SK-N-SH treated with all-trans-retinoic acid at 6 μM for 48 hours (cell line): ENCODE results near the gene HOXD8.

Source experiments
- ATAC-seq: fragments of 200-7000 bp; cut with Tn5 transposase; 3 replicates; pipeline ENCODE4 v1.9.1; 2020; ENCODE audit warnings: mild to moderate bottlenecking, moderate library complexity
- ARNTL ChIP-seq: fragments of 450-650 bp; formaldehyde crosslinking; IDR thresholded peaks from 2 replicates; pipeline ENCODE4 v1.5.0; 2020; ENCODE audit warnings: low read depth, mild to moderate bottlenecking, moderate library complexity, borderline replicate concordance
- CSDC2 ChIP-seq: fragments of 250-450 bp; sonication (Bioruptor Pico); IDR thresholded peaks from 2 replicates; pipeline ENCODE4 v1.5.0; 2020; ENCODE audit warnings: mild to moderate bottlenecking, moderate library complexity
- ESRRG ChIP-seq: fragments of 250-450 bp; sonication (Bioruptor Pico); IDR thresholded peaks from 2 replicates; pipeline ENCODE4 v1.6.1; 2021; ENCODE audit warnings: mild to moderate bottlenecking
- GLIS3 ChIP-seq: fragments of 250-450 bp; sonication (Bioruptor Pico); IDR thresholded peaks from 2 replicates; pipeline ENCODE4 v1.5.0; 2020; ENCODE audit warnings: mild to moderate bottlenecking, moderate library complexity
- ISL1 ChIP-seq: fragments of 250-450 bp; sonication (Bioruptor Pico); IDR thresholded peaks from 2 replicates; pipeline ENCODE4 v2.1.2; 2022; ENCODE audit warnings: mild to moderate bottlenecking, moderate library complexity
- OSR1 ChIP-seq: fragments of 250-450 bp; sonication (Bioruptor Pico); IDR thresholded peaks from 2 replicates; pipeline ENCODE4 v1.8.0; 2022; ENCODE audit warnings: moderate library complexity, mild to moderate bottlenecking, inconsistent platforms
- PPARA ChIP-seq: fragments of 250-450 bp; sonication (Bioruptor Pico); IDR thresholded peaks from 2 replicates; pipeline ENCODE4 v1.5.0; 2020; ENCODE audit warnings: mild to moderate bottlenecking, borderline replicate concordance
- SNAI2 ChIP-seq: fragments of 250-450 bp; sonication (Bioruptor Pico); IDR thresholded peaks from 2 replicates; pipeline ENCODE4 v1.5.0; 2020; ENCODE audit warnings: mild to moderate bottlenecking, moderate library complexity
- TCF4 ChIP-seq: fragments of 250-450 bp; sonication (Bioruptor Pico); IDR thresholded peaks from 2 replicates; pipeline ENCODE4 v1.8.0; 2021; ENCODE audit warnings: mild to moderate bottlenecking, moderate library complexity, borderline replicate concordance
- TOX ChIP-seq: fragments of 250-450 bp; sonication (Bioruptor Pico); IDR thresholded peaks from 2 replicates; pipeline ENCODE4 v1.8.0; 2021; ENCODE audit warnings: mild to moderate bottlenecking, moderate library complexity, borderline replicate concordance
- ZFP3 ChIP-seq: fragments of 250-450 bp; sonication (Bioruptor Pico); IDR thresholded peaks from 2 replicates; pipeline ENCODE4 v1.5.0; 2020; ENCODE audit warnings: mild to moderate bottlenecking, moderate library complexity
- ZNF565 ChIP-seq: fragments of 450-650 bp; formaldehyde crosslinking; conservative IDR thresholded peaks from 2 replicates; pipeline ENCODE4 v1.5.0; 2020; ENCODE audit warnings: low read depth, mild to moderate bottlenecking, moderate library complexity
- ZNF70 ChIP-seq: fragments of 450-650 bp; formaldehyde crosslinking; IDR thresholded peaks from 2 replicates; pipeline ENCODE4 v1.5.0; 2020; ENCODE audit warnings: mild to moderate bottlenecking, moderate library complexity
- ZNF8 ChIP-seq: fragments of 450-650 bp; formaldehyde crosslinking; IDR thresholded peaks from 2 replicates; pipeline ENCODE4 v1.5.0; 2020; ENCODE audit warnings: mild to moderate bottlenecking, moderate library complexity
- TF ChIP-seq, protein P1 (sequence below): fragments of 250-450 bp; sonication (Bioruptor Pico); IDR thresholded peaks from 2 replicates; pipeline ENCODE4 v1.5.1; 2021; ENCODE audit warnings: mild to moderate bottlenecking, moderate library complexity
- TF ChIP-seq, protein P2 (sequence below): fragments of 250-450 bp; sonication (Bioruptor Pico); IDR thresholded peaks from 2 replicates; pipeline ENCODE4 v1.8.0; 2020; ENCODE audit warnings: mild to moderate bottlenecking, moderate library complexity, borderline replicate concordance
- TF ChIP-seq, protein P3 (sequence below): fragments of 250-450 bp; sonication (Bioruptor Pico); IDR thresholded peaks from 2 replicates; pipeline ENCODE4 v1.5.0; 2020; ENCODE audit warnings: mild to moderate bottlenecking, moderate library complexity
- TF ChIP-seq, protein P4 (sequence below): fragments of 250-450 bp; sonication (Bioruptor Pico); IDR thresholded peaks from 2 replicates; pipeline ENCODE4 v1.8.0; 2021; ENCODE audit warnings: low read depth, mild to moderate bottlenecking, moderate library complexity, borderline replicate concordance
- TF ChIP-seq, protein P5 (sequence below): fragments of 250-450 bp; sonication (Bioruptor Pico); IDR thresholded peaks from 2 replicates; pipeline ENCODE4 v1.5.1; 2020; ENCODE audit warnings: low read depth, mild to moderate bottlenecking, moderate library complexity

The HOXD8 gene

DNA sequence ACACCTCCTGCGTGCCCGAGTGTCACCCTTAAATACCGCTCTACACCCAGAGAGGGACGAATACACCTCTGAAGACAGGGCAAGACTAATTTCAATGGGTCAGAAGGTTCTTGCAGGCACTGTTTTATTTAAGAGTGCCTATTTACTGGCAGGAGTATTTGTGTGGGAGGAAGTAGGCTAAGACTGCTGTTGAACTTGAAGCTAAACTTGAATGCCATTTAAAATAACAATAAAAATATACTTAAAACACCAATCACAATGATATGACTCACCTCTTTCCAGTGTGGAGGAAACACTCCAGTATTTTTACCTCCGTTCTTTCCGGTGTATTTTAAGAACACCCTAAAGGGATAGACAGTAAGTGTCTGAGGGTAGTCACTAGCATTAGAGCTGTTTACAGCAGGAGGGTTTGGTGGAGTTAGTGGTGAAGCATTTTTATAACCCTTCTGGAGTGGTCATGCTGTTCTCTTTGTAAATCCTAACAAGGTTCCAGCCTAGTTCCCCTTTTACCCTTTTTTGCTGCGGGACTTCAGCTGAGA, 49.3 kb downstream of the HOXD8 start:
- ATAC-seq, result no peak
- TF ChIP-seq OSR1 (CRISPR knock-in tag), result no peak
- TF ChIP-seq ZNF565 (CRISPR knock-in tag), result no peak
- TF ChIP-seq, protein P1, sequence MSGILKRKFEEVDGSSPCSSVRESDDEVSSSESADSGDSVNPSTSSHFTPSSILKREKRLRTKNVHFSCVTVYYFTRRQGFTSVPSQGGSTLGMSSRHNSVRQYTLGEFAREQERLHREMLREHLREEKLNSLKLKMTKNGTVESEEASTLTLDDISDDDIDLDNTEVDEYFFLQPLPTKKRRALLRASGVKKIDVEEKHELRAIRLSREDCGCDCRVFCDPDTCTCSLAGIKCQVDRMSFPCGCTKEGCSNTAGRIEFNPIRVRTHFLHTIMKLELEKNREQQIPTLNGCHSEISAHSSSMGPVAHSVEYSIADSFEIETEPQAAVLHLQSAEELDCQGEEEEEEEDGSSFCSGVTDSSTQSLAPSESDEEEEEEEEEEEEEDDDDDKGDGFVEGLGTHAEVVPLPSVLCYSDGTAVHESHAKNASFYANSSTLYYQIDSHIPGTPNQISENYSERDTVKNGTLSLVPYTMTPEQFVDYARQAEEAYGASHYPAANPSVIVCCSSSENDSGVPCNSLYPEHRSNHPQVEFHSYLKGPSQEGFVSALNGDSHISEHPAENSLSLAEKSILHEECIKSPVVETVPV (CRISPR knock-in tag), result no peak
- no peak for TF ChIP-seq ZNF70 (CRISPR knock-in tag)
- no peak for TF ChIP-seq GLIS3 (CRISPR knock-in tag)
- TF ChIP-seq PPARA (CRISPR knock-in tag), result no peak
- no peak for TF ChIP-seq TOX (CRISPR knock-in tag)
- no peak for TF ChIP-seq ZNF8 (CRISPR knock-in tag)
- no peak for TF ChIP-seq ESRRG (CRISPR knock-in tag)
- no peak for TF ChIP-seq SNAI2
- TF ChIP-seq TCF4, result no peak
- no peak for TF ChIP-seq CSDC2 (CRISPR knock-in tag)
- TF ChIP-seq, protein P2, sequence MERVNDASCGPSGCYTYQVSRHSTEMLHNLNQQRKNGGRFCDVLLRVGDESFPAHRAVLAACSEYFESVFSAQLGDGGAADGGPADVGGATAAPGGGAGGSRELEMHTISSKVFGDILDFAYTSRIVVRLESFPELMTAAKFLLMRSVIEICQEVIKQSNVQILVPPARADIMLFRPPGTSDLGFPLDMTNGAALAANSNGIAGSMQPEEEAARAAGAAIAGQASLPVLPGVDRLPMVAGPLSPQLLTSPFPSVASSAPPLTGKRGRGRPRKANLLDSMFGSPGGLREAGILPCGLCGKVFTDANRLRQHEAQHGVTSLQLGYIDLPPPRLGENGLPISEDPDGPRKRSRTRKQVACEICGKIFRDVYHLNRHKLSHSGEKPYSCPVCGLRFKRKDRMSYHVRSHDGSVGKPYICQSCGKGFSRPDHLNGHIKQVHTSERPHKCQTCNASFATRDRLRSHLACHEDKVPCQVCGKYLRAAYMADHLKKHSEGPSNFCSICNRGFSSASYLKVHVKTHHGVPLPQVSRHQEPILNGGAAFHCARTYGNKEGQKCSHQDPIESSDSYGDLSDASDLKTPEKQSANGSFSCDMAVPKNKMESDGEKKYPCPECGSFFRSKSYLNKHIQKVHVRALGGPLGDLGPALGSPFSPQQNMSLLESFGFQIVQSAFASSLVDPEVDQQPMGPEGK (CRISPR knock-in tag), result no peak

DNA sequence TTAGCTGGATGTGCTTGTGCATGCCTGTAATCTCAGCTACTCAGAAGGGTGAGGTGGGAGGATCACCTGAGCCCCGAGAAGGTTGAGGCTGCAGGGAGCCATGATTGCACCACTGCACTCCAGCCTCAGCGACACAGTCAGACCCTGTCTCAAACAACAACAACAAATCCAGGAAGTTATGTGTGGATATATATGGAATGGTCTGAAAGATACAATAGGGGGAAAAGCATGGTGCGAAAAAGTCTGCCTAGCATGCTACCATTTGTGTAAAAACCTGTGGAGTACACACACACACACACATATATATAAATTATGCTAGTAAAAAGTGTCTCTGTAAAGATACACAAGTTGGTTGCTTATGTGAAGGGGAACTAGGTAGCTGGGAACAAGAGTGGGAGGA, 52.0 kb downstream of the HOXD8 start:
- no peak for ATAC-seq
- TF ChIP-seq TCF4 (no peak), TOX (CRISPR knock-in tag) (no peak), ZNF565 (CRISPR knock-in tag) (no peak), CSDC2 (CRISPR knock-in tag) (no peak), GLIS3 (CRISPR knock-in tag) (no peak), ARNTL (no peak), ZFP3 (CRISPR knock-in tag) (no peak), ISL1 (CRISPR knock-in tag) (no peak), ZNF70 (CRISPR knock-in tag) (no peak), OSR1 (CRISPR knock-in tag) (no peak), ZNF8 (CRISPR knock-in tag) (no peak), ESRRG (CRISPR knock-in tag) (no peak)
- TF ChIP-seq, protein P3, sequence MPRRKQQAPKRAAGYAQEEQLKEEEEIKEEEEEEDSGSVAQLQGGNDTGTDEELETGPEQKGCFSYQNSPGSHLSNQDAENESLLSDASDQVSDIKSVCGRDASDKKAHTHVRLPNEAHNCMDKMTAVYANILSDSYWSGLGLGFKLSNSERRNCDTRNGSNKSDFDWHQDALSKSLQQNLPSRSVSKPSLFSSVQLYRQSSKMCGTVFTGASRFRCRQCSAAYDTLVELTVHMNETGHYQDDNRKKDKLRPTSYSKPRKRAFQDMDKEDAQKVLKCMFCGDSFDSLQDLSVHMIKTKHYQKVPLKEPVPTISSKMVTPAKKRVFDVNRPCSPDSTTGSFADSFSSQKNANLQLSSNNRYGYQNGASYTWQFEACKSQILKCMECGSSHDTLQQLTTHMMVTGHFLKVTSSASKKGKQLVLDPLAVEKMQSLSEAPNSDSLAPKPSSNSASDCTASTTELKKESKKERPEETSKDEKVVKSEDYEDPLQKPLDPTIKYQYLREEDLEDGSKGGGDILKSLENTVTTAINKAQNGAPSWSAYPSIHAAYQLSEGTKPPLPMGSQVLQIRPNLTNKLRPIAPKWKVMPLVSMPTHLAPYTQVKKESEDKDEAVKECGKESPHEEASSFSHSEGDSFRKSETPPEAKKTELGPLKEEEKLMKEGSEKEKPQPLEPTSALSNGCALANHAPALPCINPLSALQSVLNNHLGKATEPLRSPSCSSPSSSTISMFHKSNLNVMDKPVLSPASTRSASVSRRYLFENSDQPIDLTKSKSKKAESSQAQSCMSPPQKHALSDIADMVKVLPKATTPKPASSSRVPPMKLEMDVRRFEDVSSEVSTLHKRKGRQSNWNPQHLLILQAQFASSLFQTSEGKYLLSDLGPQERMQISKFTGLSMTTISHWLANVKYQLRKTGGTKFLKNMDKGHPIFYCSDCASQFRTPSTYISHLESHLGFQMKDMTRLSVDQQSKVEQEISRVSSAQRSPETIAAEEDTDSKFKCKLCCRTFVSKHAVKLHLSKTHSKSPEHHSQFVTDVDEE (CRISPR knock-in tag), result no peak
- TF ChIP-seq, protein P4, sequence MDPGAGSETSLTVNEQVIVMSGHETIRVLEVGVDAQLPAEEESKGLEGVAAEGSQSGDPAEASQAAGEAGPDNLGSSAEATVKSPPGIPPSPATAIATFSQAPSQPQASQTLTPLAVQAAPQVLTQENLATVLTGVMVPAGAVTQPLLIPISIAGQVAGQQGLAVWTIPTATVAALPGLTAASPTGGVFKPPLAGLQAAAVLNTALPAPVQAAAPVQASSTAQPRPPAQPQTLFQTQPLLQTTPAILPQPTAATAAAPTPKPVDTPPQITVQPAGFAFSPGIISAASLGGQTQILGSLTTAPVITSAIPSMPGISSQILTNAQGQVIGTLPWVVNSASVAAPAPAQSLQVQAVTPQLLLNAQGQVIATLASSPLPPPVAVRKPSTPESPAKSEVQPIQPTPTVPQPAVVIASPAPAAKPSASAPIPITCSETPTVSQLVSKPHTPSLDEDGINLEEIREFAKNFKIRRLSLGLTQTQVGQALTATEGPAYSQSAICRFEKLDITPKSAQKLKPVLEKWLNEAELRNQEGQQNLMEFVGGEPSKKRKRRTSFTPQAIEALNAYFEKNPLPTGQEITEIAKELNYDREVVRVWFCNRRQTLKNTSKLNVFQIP (CRISPR knock-in tag), result no peak
- TF ChIP-seq, protein P5, sequence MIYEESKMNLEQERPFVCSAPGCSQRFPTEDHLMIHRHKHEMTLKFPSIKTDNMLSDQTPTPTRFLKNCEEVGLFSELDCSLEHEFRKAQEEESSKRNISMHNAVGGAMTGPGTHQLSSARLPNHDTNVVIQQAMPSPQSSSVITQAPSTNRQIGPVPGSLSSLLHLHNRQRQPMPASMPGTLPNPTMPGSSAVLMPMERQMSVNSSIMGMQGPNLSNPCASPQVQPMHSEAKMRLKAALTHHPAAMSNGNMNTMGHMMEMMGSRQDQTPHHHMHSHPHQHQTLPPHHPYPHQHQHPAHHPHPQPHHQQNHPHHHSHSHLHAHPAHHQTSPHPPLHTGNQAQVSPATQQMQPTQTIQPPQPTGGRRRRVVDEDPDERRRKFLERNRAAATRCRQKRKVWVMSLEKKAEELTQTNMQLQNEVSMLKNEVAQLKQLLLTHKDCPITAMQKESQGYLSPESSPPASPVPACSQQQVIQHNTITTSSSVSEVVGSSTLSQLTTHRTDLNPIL, result no peak
- TF ChIP-seq, protein P1 (CRISPR knock-in tag), result no peak
